IMR-90 (cell line): ENCODE results near the gene PTGES3. TPM values are rescaled to one million over a fixed set of nuclear protein-coding genes. Genes with fewer than 3 reads are reported as not detected.

Source experiments
- ATAC-seq: fragments of 200-7000 bp; cut with Tn5 transposase; 2 replicates; pipeline ENCODE4 v1.9.1; 2020; ENCODE audit warnings: low read depth, mild to moderate bottlenecking, moderate library complexity
- BruUV-seq: library from RNA; stranded (reverse); fragments of 400-500 nt; replicated peaks from 2 replicates; lab custom pipeline; 2021; lab: Mats Ljungman, UMichigan
- CTCF ChIA-PET: fragments of 300-600 bp; formaldehyde crosslinking; extraction: SDS; loops from one replicate; lab custom pipeline; 2021; ENCODE audit warnings: antibody characterized with exemption; lab: Yijun Ruan, JAX
- POLR2A ChIA-PET: fragments of 300-600 bp; sonication (Branson Sonifier 250); formaldehyde crosslinking; loops from one replicate; lab custom pipeline; 2022; ENCODE audit warnings: antibody characterized with exemption; ENCODE audit not compliant: unreplicated experiment; lab: Charles Lee
- DNase-seq: peaks from one replicate; pipeline ENCODE4 v3.0.0; 2013
- H2AFZ ChIP-seq: replicated peaks from 2 replicates; pipeline ENCODE3; 2013; ENCODE audit warnings: low read length, mild to moderate bottlenecking; ENCODE audit not compliant: poor library complexity
- H2AK5ac ChIP-seq: 2 replicates; pipeline ENCODE4 v1.6.1; 2013; ENCODE audit warnings: low read depth, low read length, inconsistent platforms
- H2AK9ac ChIP-seq: replicated peaks from 2 replicates; pipeline ENCODE3; 2013; ENCODE audit warnings: mild to moderate bottlenecking, low read depth, low read length, moderate library complexity; ENCODE audit not compliant: poor library complexity
- H2BK120ac ChIP-seq: 2 replicates; pipeline ENCODE4 v1.6.1; 2013; ENCODE audit warnings: low read depth, low read length, inconsistent platforms
- H2BK15ac ChIP-seq: 3 replicates; pipeline ENCODE4 v1.6.1; 2013; ENCODE audit warnings: low read depth, low read length, inconsistent platforms
- H2BK20ac ChIP-seq: 2 replicates; pipeline ENCODE4 v1.6.1; 2013; ENCODE audit warnings: low read depth, mild to moderate bottlenecking, inconsistent platforms, low read length, moderate library complexity
- H2BK5ac ChIP-seq: 2 replicates; pipeline ENCODE4 v1.6.1; 2013; ENCODE audit warnings: mild to moderate bottlenecking, low read depth, low read length, inconsistent platforms; ENCODE audit not compliant: poor library complexity, severe bottlenecking
- H3K14ac ChIP-seq: replicated peaks from 2 replicates; pipeline ENCODE4 v1.6.1; 2013; ENCODE audit warnings: low read depth, low read length, inconsistent platforms
- H3K18ac ChIP-seq: 2 replicates; pipeline ENCODE4 v1.6.1; 2013; ENCODE audit warnings: low read depth, low read length, control low read depth
- H3K23ac ChIP-seq: 2 replicates; pipeline ENCODE4 v1.6.1; 2013; ENCODE audit warnings: low read depth, low read length, inconsistent platforms
- H3K27ac ChIP-seq: 2 replicates; pipeline ENCODE4 v1.5.1; 2013; ENCODE audit warnings: mild to moderate bottlenecking, control low read depth, low read length; ENCODE audit not compliant: insufficient read depth
- H3K27me3 ChIP-seq: 2 replicates; pipeline ENCODE4 v1.6.1; 2013; ENCODE audit warnings: low read length; ENCODE audit not compliant: control insufficient read depth, insufficient read depth
- H3K36me3 ChIP-seq: 2 replicates; pipeline ENCODE4 v1.6.1; 2013; ENCODE audit warnings: low read length, mixed read lengths; ENCODE audit not compliant: control insufficient read depth, insufficient read depth
- H3K4ac ChIP-seq: 2 replicates; pipeline ENCODE4 v1.6.1; 2013; ENCODE audit warnings: low read depth, low read length, inconsistent platforms
- H3K4me1 ChIP-seq: 2 replicates; pipeline ENCODE4 v1.6.1; 2013; ENCODE audit warnings: low read length, mixed read lengths; ENCODE audit not compliant: control insufficient read depth, insufficient read depth
- H3K4me2 ChIP-seq: 2 replicates; pipeline ENCODE4 v1.6.1; 2013; ENCODE audit warnings: low read depth, mild to moderate bottlenecking, control low read depth, low read length, moderate library complexity
- H3K4me3 ChIP-seq: 2 replicates; pipeline ENCODE4 v1.5.1; 2013; ENCODE audit warnings: low read depth, mild to moderate bottlenecking, control low read depth, low read length, moderate library complexity; ENCODE audit not compliant: insufficient read depth
- H3K56ac ChIP-seq: 2 replicates; pipeline ENCODE4 v1.6.1; 2013; ENCODE audit warnings: low read length, inconsistent platforms; ENCODE audit not compliant: insufficient read depth; ENCODE audit errors: extremely low read depth
- H3K79me1 ChIP-seq, 2 experiments: 2 replicates each; pipeline ENCODE4 v1.6.1; 2013; ENCODE audit warnings: low read length in 2 of 2, inconsistent platforms in 1 of 2, low read depth in 1 of 2
- H3K9ac ChIP-seq: 2 replicates; pipeline ENCODE4 v1.6.1; 2013; ENCODE audit warnings: low read depth, low read length, control low read depth
- H3K9me1 ChIP-seq: 2 replicates; pipeline ENCODE4 v1.6.1; 2013; ENCODE audit warnings: low read length, inconsistent platforms; ENCODE audit not compliant: insufficient read depth
- H3K9me3 ChIP-seq: 2 replicates; pipeline ENCODE4 v1.6.1; 2013; ENCODE audit warnings: low read length; ENCODE audit not compliant: control insufficient read depth, insufficient read depth
- H4K20me1 ChIP-seq: 2 replicates; pipeline ENCODE4 v1.6.1; 2013; ENCODE audit warnings: low read length, inconsistent platforms; ENCODE audit not compliant: insufficient read depth
- H4K5ac ChIP-seq: 2 replicates; pipeline ENCODE4 v1.6.1; 2013; ENCODE audit warnings: mild to moderate bottlenecking, low read depth, low read length, control low read depth
- H4K8ac ChIP-seq, 2 experiments: 2 replicates each; pipeline ENCODE4 v1.6.1; 2013; ENCODE audit warnings: low read depth in 2 of 2, low read length in 2 of 2, control low read depth in 1 of 2, inconsistent platforms in 1 of 2
- H4K91ac ChIP-seq: 2 replicates; pipeline ENCODE4 v1.6.1; 2013; ENCODE audit warnings: low read depth, low read length, inconsistent platforms; ENCODE audit not compliant: insufficient read depth
- FOS ChIP-seq: fragments of 150-350 bp; IDR thresholded peaks from 2 replicates; pipeline ENCODE4 v1.6.1; 2016; ENCODE audit warnings: low read depth, low read length
- MAFK ChIP-seq: IDR thresholded peaks from 2 replicates; pipeline ENCODE4 v1.6.1; 2012; ENCODE audit warnings: low read depth, low read length, improper control_type of control experiment
- MXI1 ChIP-seq: IDR thresholded peaks from 2 replicates; pipeline ENCODE4 v1.6.1; 2012; ENCODE audit warnings: low read depth, mild to moderate bottlenecking, low read length, moderate library complexity, borderline replicate concordance
- POLR2A ChIP-seq: IDR thresholded peaks from 2 replicates; pipeline ENCODE4 v1.6.1; 2012; ENCODE audit warnings: mild to moderate bottlenecking, low read depth, low read length
- RAD21 ChIP-seq: IDR thresholded peaks from 2 replicates; pipeline ENCODE4 v1.6.1; 2012; ENCODE audit warnings: low read length, improper control_type of control experiment
- WGBS, 2 experiments: methylation state at CpG; one replicate each; pipeline versions ENCODE4 v1.1.5 to v1.1.7; 2013; ENCODE audit warnings: missing lambda C conversion rate in 2 of 2; ENCODE audit not compliant: insufficient read length in 1 of 2; ENCODE audit errors: extremely low coverage in 2 of 2; 5-methylcytosine and 5-hydroxymethylcytosine counted together
- dilution Hi-C: fragments of 300-500 bp; cut with HindIII; formaldehyde crosslinking; loops from one replicate; pipeline ENCODE4 v1.14.3; 2018; ENCODE audit warnings: low sequenced_read_pairs; ENCODE audit not compliant: unreplicated experiment
- in situ Hi-C: fragments of 300-500 bp; cut with MboI; formaldehyde crosslinking; loops from 3 replicates; pipeline ENCODE4 v1.14.3; 2019; ENCODE audit warnings: low sequenced_read_pairs, inconsistent platforms, mixed read lengths
- intact Hi-C: fragments of 100-400 bp; cut with micrococcal nuclease; formaldehyde crosslinking; loops from 2 replicates; pipeline ENCODE4 v1.10.0; 2022
- polyA plus RNA-seq, 3 experiments: library from polyadenylated mRNA; depleted of rRNA; stranded (reverse); fragments of >200 nt; gene quantifications; 2 replicates each; pipeline ENCODE4 v1.2.3, GENCODE V29; 2012; ENCODE audit warnings: low replicate concordance in 1 of 3
- total RNA-seq: library from RNA; depleted of rRNA; stranded (reverse); fragments of >200 nt; gene quantifications from 2 replicates; pipeline ENCODE4 v1.2.3, GENCODE V29; 2012

PTGES3 gene
- total and polyA plus RNA-seq, 2 of the 4 experiments (the other 2 are of a cell fraction): 42.7 to 73.2 TPM

- POLR2A ChIA-PET: interaction anchor here (0.5 to 1.3 kb wide), 2 partner anchors 9 to 89 kb away, joined by 3 to 6 read pairs; no protein-coding TSS in a partner anchor
- Histone ChIP-seq H3K27me3 (no peaks in the 10 kb centered on the region), H2AK9ac (peak within 1 kb of the TSS; percentile 97), H4K5ac (peak within 1 kb of the TSS; percentile 89), H2AFZ (peak within 1 kb of the TSS; percentile 94), H3K4me2 (peak within 1 kb of the TSS; percentile 97), H3K36me3 (peaks cover 26% of the 10 kb centered on the region), H4K20me1 (peaks cover 31% of the 10 kb centered on the region), H2BK20ac (no peak within 1 kb of the TSS), H3K4ac (peak within 1 kb of the TSS; percentile 95), H3K4me1 (no peaks in the 10 kb centered on the region), H3K4me3 (peak within 1 kb of the TSS; percentile 74), H3K27ac (peak within 1 kb of the TSS; percentile 82), H4K91ac (peak within 1 kb of the TSS; percentile 88), H4K8ac (peak within 1 kb of the TSS; percentile 35 to 99), H2BK120ac (peak within 1 kb of the TSS; percentile 54; the same call in 1 of the 2 replicates), H3K9me3 (no peaks in the 10 kb centered on the region), H2AK5ac (peak within 1 kb of the TSS; percentile 69), H3K9me1 (no peaks in the 10 kb centered on the region), H3K56ac (peak within 1 kb of the TSS; percentile 88), H3K79me1 (peaks cover 11 to 28% of the 10 kb centered on the region in 2 experiments; a peak in 3 of 4 replicates), H3K9ac (peak within 1 kb of the TSS; percentile 87), H3K14ac (peak within 1 kb of the TSS; percentile 97), H3K23ac (peak within 1 kb of the TSS; percentile 80), H2BK5ac (peak within 1 kb of the TSS; percentile 81), H2BK15ac (no peak within 1 kb of the TSS), H3K18ac (peak within 1 kb of the TSS; percentile 38)
- no TSS peak for BruUV-seq
- dilution Hi-C loops: no loop called here
- intact Hi-C loops: loop anchor here (1.0 to 10.0 kb wide), 2 partner anchors 40 to 359 kb away; partner anchors contain the start of gene ZBTB39
- ATAC-seq (peak; percentile 99), DNase-seq (peak; percentile 100)
- CTCF ChIA-PET: interaction anchor here (0.6 to 3.7 kb wide), 2 partner anchors 9 to 108 kb away, joined by 7 to 11 read pairs; no protein-coding TSS in a partner anchor
- WGBS, 2 experiments: 0% methylated on average over 7 of the region's 39 CpGs; no CpG with 5 or more reads in 1 of the 2 experiments
- TF ChIP-seq POLR2A: peak; percentile 98
- TF ChIP-seq FOS: peak; percentile 89; the same call in 1 of the 2 replicates
- TF ChIP-seq MAFK: 0 out of 2 replicates have a peak, but pooled peaks have one; percentile 4
- TF ChIP-seq MXI1: peak; percentile 72; the same call in 1 of the 2 replicates
- no peak for TF ChIP-seq RAD21
- in situ Hi-C loops: no loop called here
Measured at GRCh38 chr12:56645717-56646446, 42.2 kb downstream of the PTGES3 start, which contains the start of gene ATP5F1B. ATP5F1B (minus strand) TSS chr12:56645984; CDS start chr12:56645963, 21 bp downstream.
